Coronary artery (tissue), 2 donors: ENCODE measurements around the gene MS4A15.

Experiments
- DNase-seq: peaks from one replicate; pipeline ENCODE4 v3.0.0-alpha.2; 2017; ENCODE audit warnings: low spot score
- H3K27ac ChIP-seq, 2 donors: fragments of 200-600 bp; sonication (generic); one replicate each; pipeline ENCODE4 v1.5.1; 2016 to 2019
- H3K4me3 ChIP-seq: fragments of 200-600 bp; sonication (generic); 2 replicates; pipeline ENCODE4 v1.5.1; 2016; ENCODE audit warnings: mild to moderate bottlenecking, moderate library complexity
- TF ChIP-seq, protein P1 (sequence below): fragments of 200-600 bp; sonication (generic); IDR thresholded peaks from one replicate; pipeline ENCODE4 v1.5.1; 2019; ENCODE audit warnings: antibody characterized with exemption

The MS4A15 gene

DNA sequence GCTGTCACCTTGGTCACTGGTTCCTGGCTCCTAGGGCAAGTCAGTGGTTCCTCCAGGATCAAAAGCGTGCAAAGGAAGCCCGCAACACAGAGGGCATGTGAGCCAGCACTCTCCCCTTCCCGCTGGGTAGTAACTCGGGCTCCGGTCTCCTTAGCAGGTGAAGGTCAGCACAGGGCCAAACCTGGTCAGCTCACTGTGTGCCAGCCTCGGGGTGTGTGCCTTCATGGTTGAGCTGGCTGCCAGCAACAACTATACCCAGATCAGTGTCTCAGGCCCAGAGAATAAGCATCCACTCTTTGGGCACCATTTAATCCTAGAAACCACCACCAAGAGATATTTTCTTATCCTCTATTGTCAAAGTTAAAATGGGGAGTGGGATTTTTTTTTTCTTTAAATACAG is 69.1 kb downstream of the MS4A15 start:
- DNase-seq, result no peak
- TF ChIP-seq, protein P1, sequence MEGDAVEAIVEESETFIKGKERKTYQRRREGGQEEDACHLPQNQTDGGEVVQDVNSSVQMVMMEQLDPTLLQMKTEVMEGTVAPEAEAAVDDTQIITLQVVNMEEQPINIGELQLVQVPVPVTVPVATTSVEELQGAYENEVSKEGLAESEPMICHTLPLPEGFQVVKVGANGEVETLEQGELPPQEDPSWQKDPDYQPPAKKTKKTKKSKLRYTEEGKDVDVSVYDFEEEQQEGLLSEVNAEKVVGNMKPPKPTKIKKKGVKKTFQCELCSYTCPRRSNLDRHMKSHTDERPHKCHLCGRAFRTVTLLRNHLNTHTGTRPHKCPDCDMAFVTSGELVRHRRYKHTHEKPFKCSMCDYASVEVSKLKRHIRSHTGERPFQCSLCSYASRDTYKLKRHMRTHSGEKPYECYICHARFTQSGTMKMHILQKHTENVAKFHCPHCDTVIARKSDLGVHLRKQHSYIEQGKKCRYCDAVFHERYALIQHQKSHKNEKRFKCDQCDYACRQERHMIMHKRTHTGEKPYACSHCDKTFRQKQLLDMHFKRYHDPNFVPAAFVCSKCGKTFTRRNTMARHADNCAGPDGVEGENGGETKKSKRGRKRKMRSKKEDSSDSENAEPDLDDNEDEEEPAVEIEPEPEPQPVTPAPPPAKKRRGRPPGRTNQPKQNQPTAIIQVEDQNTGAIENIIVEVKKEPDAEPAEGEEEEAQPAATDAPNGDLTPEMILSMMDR, result no peak
- Histone ChIP-seq H3K4me3 (no peak overlapping the region), H3K27ac (no peak overlapping the region)
